Superior temporal gyrus (tissue), 1 donor: ENCODE data around the gene KDELR3.

Experiments
- DNase-seq: peaks from one replicate; pipeline ENCODE4 v3.0.0-alpha.2; 2016; ENCODE audit errors: extremely low spot score

The KDELR3 gene

DNA sequence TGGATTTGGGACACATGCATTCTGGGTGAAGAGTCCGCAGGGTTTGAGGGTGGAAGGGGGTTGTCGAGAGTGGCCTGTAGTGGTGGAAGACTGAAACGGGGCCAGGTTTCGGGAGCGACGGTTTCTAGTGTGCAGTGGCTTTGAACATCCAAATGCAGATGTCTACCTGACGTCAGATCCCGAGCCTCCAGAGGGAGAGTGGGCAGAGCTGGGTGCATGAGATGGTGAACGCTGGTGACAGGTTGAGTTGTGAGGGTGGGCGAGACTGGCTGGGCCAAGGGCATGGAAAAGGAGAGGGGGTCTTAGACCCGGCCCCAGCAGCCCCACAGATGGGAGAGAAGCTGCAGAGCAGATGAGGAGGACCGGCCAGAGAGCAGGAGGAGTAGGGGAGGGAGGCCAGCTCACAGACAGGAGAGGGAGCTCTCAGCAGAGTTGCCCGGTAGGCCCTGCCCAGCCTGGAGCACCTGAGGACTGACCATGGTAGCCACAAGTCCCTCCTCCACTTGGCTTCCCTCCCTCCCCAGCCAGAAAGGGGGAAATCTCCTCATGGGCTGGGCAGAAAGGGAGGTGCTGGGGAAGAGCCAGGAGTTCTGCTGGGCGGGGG is 27.0 kb upstream of the KDELR3 start:
- no peak for DNase-seq

DNA sequence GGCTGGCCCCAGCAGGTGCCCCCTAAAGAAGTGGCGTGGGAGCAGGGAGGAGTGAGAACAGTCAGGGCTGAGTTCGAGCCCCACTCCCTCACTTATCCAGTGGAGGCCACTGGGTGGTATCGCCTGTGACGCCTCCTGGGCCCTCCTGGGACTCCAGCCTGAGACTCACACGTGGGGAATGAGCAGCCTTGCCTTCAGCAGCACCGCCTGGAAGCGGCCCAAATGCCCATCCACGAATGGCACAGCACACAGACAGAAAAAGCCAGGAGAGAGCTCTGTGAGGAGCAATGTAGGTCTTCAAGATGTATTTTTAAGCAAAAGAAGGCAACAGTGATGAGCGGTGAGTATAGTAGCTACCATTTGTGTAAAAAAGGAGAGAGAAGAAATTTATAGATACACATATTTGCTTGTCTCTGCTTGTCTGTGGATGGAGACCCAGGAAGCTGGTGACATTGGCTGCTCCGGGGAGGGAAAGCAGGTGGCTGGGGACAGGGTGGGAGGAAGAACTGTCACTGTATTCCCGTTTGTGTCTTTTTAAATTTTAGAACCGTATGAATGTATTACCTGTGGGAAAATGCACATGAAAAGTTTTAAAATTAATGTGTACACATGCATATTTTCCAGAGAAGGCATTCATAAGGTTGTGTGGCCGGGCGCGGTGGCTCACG is 26.1 kb upstream of the KDELR3 start:
- peak; percentile 24 for DNase-seq

DNA sequence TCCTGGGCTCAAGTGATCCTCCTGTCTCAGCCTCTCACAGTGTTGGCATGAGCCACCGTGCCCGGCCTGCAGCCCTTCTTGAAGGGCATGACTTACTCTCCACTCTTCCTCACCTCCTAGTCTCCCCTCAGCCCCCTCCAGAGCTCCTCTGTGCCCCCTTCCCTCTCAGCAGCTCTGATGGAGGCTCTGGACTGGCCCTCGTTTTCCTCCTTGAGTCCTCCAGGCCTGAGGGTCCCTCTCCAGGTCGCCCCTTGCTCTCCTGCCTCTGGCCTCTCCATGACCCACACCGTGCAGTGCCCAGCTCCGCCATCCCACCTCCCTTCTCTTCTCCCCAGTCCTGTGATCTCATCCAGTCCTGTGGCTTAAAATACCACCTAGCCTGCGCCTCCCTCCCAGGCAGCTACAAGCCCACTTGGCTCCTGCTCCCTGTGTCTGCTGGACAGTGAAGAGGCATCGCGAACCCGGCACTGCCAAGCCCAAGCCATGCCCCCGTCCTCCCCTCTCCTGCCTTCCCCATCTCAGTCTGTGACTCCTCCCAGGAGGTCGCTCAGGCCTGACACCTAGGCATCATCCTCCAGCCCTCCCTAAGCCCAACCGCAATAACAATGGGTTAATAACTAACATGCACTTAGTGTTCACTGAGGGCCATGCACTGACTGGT is 24.8 kb upstream of the KDELR3 start:
- DNase-seq: no peak

DNA sequence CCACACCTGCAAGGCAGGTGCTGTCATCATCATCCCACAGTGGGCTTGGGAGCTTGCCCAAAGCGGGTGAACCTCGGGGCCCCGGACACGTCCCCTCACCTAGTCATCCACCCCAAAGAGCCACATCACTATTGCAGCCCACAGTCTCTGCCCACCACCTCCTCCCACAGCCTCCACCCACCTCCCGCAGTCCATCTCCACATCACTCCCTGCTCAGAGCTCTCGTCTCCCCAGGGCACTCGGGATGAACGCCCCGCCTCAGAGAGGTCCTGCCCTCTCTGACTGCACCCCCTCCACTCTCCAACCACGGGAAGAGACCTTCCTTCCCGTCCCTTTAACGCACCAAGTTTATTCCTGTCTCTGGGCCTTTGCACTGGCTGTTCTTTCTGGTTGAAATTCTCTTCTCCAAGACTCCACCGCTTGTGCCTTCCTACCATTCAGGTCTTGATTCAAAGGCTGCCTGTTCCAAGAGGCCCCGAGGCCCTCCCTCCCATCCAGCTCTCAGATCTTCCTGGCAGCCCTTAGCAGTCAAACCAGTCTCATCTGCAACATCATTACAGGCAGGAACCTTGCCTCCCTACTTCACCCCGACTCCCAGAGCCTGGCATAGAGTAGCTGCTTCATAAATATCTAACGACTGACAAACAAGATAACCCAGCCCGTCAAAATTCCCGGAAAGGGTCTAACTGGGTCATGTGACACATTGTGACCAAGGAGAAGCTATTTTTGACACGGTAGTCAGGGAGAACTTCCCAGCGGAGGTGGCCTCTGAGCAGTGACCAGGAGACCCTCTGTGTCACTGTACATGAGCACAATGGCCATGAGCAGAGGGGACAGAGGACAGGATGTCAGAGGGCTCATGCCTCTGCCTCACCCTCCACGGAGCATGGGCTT is 24.0 kb upstream of the KDELR3 start:
- DNase-seq: no peak

DNA sequence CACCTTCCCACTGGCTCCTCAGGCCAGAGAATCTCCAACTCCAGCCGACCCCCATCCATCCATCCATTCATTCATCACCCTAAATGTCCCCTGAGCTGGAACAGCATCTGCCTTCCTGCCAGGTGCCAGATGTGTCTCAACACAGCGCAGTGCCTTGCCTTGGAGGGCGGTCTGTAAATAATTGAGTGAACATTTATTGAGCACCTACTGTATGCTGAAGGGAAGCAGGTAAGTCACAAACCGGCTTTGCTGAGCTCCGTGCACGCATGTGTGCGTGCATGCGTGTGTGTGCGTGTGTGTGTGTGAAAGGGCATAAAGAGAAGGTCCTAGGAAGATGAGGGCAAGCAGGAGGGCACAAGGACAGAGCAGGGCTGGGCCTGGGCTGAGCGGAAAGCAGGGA is 23.1 kb upstream of the KDELR3 start:
- DNase-seq: no peak

DNA sequence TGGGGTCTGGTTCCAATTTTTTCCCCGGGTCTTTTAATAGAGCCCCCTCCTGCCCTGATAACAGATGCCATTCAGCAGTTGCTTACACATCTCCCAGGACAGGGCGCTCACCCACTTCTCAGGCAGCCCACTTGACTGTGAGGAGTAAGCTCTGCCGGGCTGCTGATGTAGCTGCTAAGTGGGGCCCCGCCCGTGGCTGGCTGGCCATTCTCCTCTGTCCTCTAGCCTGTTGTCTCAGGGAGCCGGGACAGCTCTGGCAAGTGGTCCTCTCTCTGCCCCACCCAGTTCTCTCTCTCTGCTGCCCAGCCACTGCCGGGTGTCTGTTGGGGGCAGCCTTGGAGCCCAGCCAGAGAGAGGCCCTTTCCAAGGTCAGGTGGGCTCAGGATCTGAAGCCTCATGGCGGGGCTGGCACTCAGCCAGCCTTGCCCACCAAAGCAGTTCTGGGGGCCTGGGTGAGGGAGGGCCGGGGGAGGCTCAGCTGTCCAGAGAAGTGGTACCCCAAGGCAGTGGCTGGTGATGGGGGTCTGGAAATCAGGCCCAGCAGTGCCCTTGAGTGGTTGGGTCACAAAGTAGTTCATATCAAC is 21.8 kb upstream of the KDELR3 start:
- no peak for DNase-seq

DNA sequence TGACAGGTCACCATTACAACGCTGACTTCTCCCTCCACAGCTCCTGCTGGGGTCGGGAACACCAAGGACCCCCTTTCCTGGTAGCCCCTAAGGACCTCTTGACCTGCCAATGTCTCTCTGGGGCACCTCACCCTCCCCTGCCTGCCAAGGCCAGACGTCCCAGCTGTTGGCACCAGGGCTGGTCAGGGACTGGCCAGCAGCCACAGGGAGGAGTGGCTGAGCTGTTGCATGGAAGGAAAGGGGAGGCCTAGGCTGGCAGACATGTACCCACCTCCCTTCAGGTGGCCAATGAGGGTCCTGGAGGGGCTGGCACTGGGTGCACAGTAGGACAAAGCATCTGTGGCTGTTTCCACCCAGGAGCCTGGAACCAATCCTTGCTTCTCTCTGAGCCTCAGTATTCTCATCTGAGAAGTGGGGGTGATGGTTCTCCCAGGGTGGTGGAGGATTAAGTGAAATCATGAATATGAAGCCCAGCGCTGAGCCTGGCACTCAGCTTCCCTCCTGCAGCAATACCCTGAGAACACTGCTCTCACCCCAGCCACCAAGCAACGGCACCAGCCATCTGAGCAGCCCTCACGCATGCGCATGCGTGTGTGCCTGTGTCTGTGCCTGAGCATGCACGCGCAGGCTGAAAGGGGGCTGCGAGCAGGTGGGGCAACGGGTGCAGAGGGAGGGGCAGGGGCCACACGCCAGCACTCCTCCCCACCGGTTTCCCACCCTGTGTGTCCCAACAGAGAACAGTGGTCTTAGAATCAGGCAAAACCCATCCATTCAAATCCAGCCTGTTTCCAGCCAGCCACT is 18.8 kb upstream of the KDELR3 start:
- DNase-seq: peak; percentile 19

DNA sequence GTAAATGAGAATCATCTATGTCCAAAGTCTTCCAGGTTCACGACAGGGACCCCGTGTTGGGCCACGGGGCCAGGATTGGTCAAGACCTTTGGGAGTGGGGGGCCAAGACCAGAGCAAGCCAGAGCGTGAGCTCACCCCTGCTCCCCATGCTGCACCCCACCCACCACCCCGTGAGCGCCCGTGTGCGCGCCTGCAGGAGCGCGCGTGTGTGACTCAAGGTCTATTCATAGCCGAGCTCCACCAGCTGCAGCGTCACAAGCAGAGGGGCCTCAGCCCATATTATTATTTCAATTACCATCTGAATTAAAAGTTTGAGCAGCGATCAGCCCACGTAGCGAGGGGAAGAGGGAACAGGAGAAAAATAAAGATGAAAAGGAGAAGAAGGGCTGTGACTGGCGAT is 18.1 kb upstream of the KDELR3 start:
- DNase-seq: no peak

DNA sequence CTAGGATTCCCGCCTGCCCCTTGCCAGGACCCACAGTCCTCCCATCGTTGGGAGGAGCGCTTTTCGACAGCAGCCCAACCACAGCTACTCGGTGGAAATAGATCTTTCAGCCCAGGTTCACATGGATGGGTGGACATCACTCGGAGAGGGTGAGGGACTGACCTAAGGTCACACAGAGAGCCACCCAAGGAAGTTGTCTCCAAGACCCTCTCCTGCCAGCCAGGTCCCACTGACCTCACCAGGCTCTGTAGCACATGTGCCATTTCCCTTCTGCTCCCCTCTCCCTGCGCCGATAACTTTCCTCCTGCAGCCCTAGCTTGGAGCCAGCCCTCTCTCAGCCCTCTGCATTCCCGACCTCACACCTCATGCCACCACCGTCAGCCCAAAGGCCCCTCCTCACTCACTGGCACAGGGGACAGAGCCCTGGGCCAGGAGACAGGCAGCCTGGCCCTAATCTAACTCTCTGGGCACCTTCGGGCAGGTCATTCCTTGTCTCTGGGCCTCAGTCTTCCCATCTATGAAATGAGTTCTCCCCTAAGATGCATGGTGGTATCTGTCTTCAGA is 17.6 kb upstream of the KDELR3 start:
- no peak for DNase-seq

DNA sequence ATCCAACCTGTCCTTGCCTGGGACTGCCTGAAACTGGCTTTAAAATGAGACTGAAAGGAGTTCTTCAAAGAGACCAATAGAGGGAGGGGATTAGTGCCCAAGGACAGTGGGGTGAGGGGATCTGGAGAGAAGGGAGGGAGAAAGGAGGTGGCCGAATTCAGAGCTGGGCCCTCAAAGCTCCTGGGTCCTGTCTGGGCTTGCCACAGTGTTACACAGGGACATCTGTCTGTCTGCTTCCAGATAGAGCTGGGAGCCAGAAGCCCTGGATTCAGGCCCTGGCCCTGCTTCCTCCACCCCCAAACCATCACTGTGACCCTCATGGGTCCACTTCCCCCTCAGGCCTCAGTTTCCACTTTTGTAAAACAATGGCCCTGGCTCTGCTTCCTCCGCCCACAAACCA is 16.5 kb upstream of the KDELR3 start:
- no peak for DNase-seq

DNA sequence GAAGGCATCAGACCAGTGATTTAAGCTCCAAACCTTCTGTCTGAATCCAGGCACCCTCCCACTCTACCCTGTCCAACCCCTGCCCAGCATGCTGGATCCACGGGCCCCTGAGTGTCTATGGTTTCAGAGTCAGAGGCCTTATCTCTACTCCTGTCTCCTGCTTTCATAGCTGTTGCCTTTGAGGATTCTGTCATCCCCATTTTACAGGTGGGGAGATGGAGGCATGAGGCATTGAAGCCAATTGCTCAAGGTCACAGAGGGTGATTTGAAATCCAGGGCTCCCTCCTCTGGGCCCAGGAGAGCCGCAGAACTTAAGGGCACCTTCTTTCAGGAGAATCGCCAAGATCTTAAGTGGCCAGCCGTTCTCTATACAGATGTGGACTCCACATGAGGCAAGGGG is 16.0 kb upstream of the KDELR3 start:
- no peak for DNase-seq

DNA sequence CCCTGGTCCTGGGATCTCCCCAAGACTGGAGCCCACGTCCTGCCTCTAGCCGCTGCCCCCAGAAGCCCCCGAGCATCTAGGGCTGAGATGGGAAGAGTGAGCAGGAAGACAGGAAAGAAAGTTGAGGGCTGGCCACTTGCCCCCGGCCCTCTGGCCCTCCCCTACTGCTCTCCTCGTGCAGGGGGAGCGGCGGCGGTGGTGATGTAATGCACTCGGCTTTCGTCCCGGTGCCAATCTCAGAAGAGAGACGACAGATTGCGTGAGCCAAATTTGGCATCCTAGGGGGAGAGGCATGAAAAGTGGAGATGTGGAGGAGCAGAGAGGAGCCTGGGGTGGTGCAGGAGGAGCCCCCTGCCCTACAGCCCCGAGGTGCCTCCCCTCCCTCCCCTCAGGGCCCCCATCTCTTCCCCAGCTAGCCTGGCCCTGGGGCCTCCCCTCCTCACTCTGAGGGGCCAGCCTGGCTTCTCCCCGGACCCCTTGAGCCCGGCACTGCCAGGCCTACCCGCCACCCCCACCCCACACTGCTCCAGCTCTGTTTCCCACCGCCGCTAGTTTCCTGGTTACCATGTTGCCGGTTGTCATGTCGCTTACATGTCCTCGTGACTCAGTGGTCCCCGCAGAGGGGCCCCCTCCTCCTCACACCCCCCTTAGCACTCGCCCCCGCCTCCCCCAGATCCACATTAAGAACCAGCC is 15.4 kb upstream of the KDELR3 start:
- peak; percentile 69 for DNase-seq

DNA sequence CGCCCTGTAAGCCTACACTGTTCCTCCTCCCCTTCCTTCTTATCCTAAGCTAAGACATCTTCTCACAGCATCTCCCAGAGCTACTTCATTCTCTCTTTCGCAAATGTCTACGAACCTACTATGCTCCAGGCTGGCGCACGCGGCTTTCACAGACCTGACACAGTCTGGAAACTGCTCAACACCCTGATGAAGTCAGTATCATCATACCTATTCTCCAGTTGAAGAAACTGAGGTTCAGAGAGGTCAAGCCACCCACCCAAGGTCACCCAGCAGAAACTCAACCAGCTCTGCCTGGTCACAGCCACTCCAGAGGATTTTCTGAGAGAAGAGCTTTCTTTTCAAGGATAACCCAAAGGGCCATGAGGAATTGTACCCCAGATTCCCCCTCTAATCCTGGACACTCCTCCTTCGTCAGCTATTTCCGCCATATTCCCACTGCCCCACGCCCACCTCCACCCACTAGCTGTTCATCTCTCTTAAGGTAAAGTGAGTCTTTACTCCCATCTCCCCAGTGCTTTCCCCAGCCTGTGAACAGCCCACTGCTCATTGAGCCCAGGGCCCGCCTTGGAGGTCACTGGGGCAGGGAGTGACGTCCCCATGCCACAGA is 14.7 kb upstream of the KDELR3 start:
- no peak for DNase-seq

DNA sequence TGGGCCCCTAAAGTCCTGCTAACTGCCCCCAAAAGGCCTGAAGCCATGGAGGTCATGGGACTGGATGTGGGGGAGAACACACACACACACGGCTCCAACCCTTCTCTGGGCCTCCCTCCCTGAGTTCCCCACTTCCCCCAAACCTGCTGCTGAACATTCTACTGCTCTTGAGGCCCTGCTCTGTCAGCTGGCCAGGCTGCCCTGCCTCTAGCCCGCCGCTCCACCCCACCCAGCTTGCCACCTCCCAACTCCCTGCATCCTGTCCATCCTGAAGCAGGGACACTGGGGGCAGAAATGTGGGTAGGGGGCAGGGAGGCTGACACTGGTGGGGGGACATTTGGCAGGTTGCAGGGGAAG is 13.9 kb upstream of the KDELR3 start:
- DNase-seq: no peak

DNA sequence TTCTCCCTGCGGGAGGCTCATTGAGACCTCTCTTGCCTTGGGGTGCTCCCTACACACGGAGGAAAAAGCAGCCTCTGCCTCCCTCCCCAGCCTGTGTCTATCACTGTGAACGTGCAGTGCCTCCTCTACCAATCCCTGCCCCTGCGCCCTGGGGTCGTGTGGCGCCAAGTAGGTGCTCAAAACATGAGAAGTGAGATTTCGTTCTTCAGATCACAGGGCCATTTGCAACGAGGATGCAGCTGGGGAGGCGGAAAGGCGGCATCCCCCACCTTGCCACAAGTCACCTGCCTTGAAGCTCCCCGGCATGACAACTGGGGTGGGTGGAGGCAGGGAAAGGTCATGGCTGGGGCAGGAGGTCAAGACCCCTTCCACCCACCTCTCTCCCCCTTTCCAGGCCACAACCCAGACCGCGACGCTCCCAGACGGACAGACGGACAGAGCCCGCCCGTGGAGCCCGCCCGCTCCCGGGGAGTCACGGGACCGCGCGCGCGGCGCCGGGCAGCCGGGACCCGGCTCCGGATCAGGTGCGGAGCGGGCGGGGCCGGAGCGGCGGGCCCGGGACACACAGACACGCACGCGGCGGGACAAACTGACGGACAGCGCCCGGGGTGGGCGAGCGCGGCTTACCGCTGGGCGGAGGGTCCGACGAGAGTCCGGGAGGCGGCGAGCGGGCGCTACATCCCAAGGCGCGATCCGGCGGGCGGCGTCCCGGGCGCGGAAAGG is 13.4 kb upstream of the KDELR3 start:
- DNase-seq: no peak

DNA sequence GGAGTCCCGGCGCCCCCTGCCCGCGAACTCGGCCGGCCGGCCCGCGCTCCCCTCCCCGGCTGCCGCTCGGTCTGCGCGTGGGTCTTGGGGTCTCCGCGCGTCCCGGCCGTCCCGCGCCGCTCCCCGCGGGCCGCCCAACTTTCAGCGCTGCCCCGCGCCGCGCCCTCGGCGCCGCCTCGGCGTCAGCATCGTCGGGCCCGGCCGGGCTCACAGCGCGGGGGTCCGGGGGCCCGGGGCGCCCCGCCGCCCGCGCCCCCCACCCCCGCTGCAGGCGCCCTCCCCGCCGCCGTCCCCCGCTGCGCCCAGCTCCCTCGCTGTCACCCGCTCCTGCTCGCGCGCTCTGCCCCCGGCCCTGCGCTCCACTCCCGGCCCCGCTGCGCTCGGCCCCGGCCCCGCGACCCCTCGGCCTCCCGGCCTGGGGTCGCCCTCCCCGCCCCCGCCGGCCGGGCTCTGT is 12.8 kb upstream of the KDELR3 start, which contains the start of gene KCNJ4:
Gene KCNJ4, minus strand, starts transcription at position 124 of the 454 bp plus-strand sequence. CDS start 27,067 bp downstream, outside the sequence.
- no peak for DNase-seq

DNA sequence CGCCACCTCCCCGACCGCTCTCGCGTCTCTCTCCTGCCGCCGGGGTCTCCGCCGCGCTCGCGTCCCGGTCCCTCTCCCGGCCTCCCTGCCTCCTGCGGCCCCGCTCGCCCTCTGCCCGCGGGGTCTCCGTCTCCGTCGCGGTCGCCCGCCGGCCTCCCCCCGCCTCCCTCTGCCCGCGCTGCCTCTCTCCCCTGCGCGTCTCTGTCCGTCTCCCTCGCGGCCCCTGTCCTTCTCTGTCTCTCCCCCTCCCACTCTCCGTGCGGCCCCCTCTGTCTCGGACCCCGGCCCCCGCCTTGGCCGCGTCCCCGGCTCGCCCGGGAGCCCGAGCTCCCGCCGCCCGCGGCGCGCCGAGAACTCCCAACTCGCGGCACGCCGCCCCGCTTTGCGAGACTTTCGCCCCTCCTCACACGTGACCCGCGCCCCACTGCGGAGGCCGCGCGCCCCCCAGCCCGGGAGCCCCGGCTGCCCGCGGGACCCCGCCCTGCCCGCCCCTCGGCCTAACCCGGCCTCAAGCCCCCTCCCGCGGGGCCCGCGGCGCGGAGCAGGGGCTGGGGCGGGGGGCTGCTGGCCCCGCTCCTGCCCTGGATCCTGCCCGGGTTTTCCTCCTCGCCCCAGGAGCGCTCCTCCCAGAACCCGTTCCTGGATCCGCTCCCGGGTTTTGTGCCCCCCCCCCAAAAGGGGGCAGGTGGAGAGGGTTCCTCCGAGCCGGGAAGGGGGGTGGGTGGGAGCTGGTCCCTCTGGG is 12.2 kb upstream of the KDELR3 start:
- no peak for DNase-seq

DNA sequence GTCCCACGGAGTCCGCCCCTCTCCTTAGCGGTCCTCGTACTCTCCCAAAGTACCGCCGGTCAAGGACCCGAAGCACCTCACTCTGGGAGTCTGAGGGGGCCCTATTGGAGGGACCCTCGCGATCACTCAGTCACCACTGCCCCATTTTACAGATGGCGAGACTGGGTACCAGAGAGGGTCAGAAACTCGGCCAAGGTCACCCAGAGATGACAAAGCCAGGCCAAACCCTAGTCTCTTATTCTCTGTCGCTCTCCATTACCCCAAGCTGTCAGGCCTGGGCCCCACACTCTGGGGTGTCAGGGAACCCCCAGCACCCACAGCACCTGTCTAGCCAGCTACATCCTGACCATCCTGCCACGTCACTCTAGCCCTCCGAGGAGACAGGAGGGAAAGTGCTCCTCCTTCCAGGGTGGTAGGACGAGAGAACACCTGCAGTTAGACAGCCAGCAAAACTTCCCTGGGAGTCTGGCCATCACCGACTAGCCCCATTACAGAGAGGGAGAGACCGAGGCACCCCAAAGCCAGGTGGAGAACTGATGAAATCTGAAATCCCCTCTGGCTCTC is 11.5 kb upstream of the KDELR3 start:
- no peak for DNase-seq
